NCI-H510A (cell line): ENCODE data around the gene HOXD8.

Experiments used
- DNase-seq: peaks from one replicate; lab custom pipeline; 2025; lab: John Stamatoyannopoulos, UW

HOXD8 gene

DNA sequence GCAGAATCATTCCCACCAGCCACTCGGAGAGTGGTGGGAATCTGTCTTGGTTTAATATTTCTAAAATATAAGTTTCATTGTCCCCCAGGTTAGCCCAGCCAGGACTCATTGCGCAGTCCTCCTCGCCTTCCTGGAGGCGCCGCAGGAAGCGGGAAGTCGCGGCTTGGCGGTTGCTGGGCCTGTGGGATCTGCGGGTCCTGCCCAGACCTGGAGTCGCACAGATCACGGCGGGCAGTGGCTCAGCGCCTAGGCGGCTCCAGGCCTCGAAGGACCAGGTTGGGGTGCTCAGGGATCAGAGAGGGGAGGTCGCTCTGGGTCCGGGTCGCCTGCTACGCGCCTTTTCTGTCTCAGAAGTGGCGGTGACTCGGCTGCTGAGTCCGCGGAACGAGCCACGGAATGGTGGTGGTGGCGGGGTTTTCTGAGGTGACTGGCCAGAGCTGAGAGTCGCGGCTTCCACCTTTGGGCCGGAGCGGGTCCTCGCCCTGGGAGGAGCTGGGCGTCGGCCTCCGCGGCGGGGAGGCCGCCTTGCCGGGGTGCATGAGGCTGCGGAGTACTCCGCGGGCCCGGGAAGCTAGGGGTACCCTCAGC is 30.3 kb downstream of the HOXD8 start:
- DNase-seq, result no peak

DNA sequence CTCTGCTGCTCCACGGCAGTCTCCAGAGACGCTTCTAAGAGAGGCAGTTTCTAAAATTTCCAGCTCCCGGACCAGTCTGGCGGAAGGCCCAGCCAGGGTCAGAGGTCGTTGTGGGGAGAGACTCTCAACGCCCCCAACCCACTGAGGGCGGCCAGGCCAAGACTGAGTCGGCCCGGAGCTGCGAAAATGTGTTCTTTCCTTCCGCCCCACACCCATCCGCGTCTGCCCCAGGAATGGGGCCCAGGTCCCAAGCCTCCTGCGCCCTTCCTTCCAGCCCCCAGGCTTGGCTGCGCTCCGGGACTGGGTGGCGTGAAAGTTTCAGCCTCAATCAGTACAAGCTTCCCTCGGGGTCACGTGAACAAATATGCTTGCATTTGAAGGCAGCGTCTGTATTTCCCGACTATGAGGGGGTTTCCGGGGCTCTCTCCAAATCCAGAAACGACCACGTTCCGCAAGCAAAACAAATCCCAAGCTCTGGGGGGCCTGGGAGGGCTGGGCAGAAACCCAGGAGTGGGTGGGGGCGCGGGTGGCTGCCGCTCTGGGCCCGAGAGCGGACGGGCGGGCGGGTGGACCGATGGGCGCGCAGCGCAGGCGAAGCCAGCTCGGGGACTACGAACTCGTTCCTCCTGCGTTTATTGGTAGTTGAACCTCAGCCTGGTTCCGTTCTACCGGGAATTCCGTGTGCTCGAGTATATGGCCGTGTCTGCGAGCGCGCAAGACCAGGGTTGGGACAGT is 30.9 kb downstream of the HOXD8 start:
- no peak for DNase-seq

GRCh38 chr2:176160986-176161824 is 31.7 kb downstream of the HOXD8 start:
- DNase-seq, result no peak

- no peak for DNase-seq
These were observed 32.5 kb downstream of the HOXD8 start for GRCh38 chr2:176161825-176162626.

DNA sequence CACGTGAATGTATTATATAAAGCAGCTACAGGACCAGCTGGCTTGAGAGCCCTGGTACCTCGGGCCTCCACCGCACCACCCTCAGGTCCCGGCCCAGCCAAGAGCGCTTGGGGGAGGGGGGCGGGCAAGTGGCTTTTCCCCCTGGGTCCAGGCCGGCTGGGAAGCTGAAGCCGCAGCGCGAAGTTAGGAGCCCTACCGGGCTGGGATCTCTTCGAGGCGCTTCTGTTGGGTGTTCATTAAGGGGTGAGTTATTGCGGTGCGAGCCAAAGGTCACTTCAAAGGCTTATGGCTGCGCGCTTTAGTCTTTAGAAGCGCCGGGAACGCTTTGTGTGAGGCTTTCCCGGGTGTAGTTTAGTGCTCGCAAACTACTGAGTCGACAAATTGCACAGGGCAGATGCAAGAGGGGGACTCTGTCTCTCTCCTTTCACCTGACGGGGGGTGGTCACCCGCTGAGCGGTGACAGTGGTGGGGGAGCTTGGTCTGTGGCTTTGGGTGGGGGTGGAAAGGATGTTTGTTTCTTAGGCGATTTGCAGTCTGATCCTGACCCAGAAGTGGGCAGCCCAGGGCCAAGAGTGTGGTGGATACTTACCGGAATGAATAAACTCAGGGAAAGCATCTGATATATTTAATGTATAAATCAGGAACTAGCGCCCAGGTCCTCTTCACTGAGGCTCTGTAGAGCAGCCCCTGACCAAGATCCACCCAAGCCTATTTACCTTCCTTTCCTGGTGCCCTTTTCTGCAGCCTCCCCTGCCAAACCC is 33.6 kb downstream of the HOXD8 start:
- DNase-seq, result no peak

- peak; percentile 51 for DNase-seq
These were observed 34.2 kb downstream of the HOXD8 start for GRCh38 chr2:176163672-176164056.

GRCh38 chr2:176164201-176164600 is 34.7 kb downstream of the HOXD8 start:
- DNase-seq, result no peak

GRCh38 chr2:176164611-176165369 is 35.3 kb downstream of the HOXD8 start:
- no peak for DNase-seq

DNA sequence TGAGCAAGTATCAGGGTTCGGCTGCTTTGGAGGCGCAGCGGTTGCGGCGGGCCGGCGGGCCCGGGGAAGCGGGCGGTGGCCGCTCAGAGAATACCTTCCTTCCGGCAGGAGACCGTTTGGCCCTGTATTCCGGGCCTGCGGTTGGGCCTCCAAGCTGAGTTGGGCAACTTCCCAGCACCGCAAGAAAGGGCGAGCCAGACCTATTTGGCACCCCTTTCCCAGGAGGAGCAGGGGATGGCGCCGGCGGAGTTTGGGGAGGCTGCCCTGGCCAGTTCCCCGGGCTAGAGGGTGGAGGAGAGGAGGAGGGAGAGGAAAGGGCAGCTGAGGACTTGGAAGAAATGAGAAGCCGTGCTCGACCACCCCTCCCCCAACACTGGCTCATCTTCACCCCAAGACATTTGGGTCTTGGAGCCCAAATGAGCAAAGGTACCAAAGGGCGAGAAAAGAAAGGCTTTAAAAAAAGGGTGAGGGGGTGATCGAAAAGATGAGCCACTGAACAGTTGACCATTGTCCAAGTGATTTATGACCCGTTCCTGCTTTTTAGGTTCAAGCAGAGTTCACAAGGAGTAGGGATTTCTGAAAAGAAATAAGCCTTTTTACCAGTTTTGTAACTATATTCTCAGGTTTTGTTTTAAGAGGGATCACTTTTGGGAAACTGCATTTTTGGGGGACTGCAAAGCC is 36.0 kb downstream of the HOXD8 start:
- no peak for DNase-seq

DNA sequence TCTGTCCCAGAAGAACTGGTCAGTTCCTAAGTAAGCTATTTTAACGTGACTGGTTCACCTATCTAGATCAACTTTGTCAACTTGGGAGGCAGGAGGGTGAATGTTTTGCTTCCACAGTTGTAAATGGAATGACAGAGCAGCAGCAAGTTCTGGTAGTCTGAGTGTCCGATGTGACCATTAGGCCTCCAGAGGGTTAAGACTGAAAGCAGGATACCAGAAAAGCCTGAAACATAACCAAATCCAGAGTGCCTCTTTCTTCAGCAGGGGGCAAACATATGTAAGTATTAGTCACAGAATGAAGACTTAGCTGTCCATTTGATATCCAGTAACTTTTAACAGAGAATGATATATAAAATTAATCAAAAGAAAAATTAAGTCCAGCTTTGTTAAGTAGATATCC is 36.8 kb downstream of the HOXD8 start:
- DNase-seq, result no peak

DNA sequence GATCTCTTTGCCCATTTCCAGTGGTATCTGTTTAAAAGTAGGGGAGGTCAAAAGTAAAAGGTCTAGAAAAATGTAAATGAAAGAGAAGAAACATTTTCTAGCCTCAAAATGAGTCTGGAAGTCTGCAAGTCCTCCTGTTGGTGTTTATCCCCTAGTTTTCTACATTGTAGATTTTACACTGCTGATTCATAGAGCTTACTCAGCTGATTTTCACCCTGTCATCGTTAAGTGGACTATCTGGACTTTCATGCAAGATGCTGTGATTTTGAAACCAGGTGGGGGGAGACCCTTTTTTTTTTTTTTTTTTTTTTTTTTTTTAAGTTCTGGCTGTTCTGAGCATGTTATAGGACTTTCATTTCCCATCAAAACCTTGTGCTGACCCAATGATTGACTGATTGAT is 37.9 kb downstream of the HOXD8 start:
- DNase-seq, result no peak

DNA sequence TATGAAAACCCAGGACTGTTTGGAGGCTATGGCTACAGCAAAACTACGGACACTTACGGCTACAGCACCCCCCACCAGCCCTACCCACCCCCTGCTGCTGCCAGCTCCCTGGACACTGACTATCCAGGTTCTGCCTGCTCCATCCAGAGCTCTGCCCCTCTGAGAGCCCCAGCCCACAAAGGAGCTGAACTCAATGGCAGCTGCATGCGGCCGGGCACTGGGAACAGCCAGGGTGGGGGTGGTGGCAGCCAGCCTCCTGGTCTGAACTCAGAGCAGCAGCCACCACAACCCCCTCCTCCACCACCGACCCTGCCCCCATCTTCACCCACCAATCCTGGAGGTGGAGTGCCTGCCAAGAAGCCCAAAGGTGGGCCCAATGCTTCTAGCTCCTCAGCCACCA is 39.7 kb downstream of the HOXD8 start:
- DNase-seq, result no peak

DNA sequence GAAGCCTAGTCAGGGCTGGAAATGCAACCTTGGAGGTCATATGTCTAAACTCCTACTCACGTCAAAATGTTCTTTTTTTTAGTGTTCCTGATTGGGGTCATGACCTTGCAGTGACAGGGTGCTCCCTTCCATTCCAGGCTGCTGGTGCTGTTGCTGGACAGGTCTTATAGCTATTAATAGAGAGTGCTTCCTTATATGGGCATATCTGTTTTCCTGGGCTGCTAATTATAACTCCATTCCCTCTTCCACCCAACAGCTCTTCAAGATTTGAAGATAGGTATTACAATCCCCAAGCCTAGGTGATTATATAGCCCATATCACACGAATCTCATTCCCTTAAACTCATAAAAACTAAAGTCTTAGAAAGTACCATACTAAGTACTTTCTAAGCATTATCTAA is 40.2 kb downstream of the HOXD8 start:
- DNase-seq, result no peak

DNA sequence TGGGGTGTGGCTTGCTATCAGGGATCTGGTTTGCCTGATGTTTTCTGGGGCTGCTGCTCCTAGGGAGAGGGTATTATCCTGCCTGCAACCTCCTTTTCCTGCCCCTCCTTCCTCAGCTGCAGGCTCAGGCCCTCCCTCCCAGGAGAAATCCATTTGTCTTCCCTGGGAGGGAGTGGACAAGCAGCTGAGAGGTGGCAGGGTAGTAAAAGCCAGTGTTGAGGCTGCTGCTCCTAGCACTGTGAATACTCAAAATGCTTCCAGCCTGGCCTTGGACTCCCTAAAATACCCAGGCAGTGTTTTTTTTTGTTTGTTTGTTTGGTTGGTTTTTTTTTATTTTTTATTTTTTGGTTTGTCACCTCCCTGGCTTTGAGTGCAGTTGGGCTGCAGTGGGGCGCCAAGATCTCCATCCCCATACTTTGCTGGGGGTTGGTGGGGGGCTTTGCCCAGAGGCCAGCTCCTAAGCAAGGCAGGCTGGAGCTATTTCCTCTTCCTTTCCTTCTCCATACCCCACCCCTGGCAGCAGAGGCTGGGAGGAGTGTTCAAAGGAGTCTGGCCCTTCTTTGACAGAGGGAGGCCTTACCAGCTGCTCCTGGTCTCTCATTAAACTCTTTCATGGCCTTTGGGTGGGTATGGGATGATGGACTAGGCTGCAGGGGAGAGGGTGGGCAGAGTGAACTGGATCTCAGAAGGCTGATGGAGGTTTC is 41.2 kb downstream of the HOXD8 start:
- DNase-seq, result no peak

DNA sequence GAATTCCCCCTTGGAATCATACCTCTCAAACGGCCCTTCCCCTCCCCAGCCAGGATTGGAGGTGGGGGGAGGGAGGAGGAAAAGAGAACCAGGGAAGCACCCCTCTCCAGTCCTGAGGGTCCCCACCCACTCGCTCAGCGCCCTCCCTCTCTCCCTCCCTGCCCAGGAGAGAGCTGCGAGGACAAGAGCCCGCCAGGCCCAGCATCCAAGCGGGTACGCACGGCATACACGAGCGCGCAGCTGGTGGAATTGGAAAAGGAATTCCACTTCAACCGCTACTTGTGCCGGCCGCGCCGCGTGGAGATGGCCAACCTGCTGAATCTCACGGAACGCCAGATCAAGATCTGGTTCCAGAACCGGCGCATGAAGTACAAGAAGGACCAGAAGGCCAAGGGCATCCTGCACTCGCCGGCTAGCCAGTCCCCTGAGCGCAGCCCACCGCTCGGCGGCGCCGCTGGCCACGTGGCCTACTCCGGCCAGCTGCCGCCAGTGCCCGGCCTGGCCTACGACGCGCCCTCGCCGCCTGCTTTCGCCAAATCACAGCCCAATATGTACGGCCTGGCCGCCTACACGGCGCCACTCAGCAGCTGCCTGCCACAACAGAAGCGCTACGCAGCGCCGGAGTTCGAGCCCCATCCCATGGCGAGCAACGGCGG is 42.0 kb downstream of the HOXD8 start:
- DNase-seq, result no peak

DNA sequence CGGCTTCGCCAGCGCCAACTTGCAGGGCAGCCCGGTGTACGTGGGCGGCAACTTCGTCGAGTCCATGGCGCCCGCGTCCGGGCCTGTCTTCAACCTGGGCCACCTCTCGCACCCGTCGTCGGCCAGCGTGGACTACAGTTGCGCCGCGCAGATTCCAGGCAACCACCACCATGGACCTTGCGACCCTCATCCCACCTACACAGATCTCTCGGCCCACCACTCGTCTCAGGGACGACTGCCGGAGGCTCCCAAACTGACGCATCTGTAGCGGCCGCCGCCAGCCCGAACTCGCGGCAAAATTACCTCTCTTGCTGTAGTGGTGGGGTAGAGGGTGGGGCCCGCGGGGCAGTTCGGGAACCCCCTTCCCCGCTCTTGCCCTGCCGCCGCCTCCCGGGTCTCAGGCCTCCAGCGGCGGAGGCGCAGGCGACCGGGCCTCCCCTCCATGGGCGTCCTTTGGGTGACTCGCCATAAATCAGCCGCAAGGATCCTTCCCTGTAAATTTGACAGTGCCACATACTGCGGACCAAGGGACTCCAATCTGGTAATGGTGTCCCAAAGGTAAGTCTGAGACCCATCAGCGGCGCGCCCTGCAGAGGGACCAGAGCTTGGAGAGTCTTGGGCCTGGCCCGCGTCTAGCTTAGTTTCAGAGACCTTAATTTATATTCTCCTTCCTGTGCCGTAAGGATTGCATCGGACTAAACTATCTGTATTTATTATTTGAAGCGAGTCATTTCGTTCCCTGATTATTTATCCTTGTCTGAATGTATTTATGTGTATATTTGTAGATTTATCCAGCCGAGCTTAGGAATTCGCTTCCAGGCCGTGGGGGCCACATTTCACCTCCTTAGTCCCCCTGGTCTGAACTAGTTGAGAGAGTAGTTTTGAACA is 42.7 kb downstream of the HOXD8 start:
- DNase-seq, result no peak

DNA sequence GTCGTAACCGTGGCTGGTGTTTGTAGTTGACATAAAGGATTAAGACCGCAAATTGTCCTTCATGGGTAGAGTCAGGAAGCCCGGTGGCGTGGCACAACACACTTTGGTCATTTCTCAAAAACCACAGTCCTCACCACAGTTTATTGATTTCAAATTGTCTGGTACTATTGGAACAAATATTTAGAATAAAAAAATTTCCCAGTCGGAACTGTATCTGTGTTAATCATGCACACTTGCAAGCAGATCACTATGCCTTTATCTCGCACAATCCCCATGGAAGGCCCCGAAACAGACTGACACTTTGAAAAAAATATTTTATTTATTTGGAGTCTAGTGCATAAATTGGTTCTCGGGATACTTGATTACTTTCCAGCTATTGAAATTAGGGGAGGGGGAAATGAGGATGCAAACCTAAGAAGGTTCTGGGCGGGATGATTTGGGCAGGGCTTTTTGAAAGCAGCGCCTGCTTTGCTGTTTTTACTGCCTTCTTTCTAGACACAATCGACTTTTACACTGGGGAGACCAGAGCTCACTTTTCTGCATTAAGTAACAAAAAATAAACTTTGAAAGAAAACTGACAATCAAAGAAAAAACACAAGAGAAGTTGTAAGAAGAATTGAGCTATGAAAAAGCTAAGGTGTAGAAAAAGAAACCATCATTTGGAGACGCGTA is 43.5 kb downstream of the HOXD8 start:
- no peak for DNase-seq
